Progenitor cell of endocrine pancreas (in vitro differentiated cells): ENCODE results near the gene GNS. TPM values are rescaled to one million over a fixed set of nuclear protein-coding genes. Genes with fewer than 3 reads are reported as not detected.
A peak's percentile ranks its signal among the peaks of the same experiment; 100 is the strongest.
"Not testable (repeated sequence)": the region's sequence is repeated elsewhere in the genome, so short reads cannot be mapped to it uniquely, and the experiment has no call there.

Experiments
- DNase-seq: peaks from one replicate; pipeline ENCODE4 v3.0.0; 2021; ENCODE audit warnings: low spot score; ENCODE audit not compliant: unreplicated experiment
- H3K27ac Mint-ChIP-seq: 2 replicates; pipeline ENCODE4 v1.8.0; 2021; ENCODE audit warnings: mild to moderate bottlenecking, moderate library complexity, mixed read lengths
- H3K27me3 Mint-ChIP-seq: 2 replicates; pipeline ENCODE4 v1.8.0; 2021; ENCODE audit warnings: mixed read lengths
- H3K36me3 Mint-ChIP-seq: 2 replicates; pipeline ENCODE4 v1.8.0; 2022; ENCODE audit warnings: mixed read lengths; ENCODE audit not compliant: insufficient read depth
- H3K4me1 Mint-ChIP-seq: 2 replicates; pipeline ENCODE4 v1.8.0; 2021; ENCODE audit warnings: low read depth, mixed read lengths
- H3K4me3 Mint-ChIP-seq: 2 replicates; pipeline ENCODE4 v1.8.0; 2021; ENCODE audit warnings: low read depth, mild to moderate bottlenecking, moderate library complexity, mixed read lengths
- H3K9me3 Mint-ChIP-seq: 2 replicates; pipeline ENCODE4 v1.8.0; 2021; ENCODE audit warnings: low read depth, mixed read lengths
- CTCF ChIP-seq: fragments of 200-600 bp; sonication (generic); IDR thresholded peaks from one replicate; pipeline ENCODE4 v1.5.0; 2021; ENCODE audit warnings: antibody characterized with exemption, mild to moderate bottlenecking; ENCODE audit not compliant: unreplicated experiment
- total RNA-seq: library from RNA; stranded (reverse); gene quantifications from 2 replicates; pipeline ENCODE4 v1.2.1, GENCODE V29; 2021

Gene GNS
- total RNA-seq, 1 donor from 2014 or later, result 78.8 TPM

GRCh38 chr12:64779354-64779974, 20.3 kb upstream of the GNS start:
- no peak for TF ChIP-seq CTCF

GRCh38 chr12:64775147-64775736, 16.0 kb upstream of the GNS start:
- not testable (repeated sequence) for DNase-seq, H3K36me3 Mint-ChIP-seq, H3K4me3 Mint-ChIP-seq, H3K4me1 Mint-ChIP-seq, H3K27ac Mint-ChIP-seq
- Mint-ChIP-seq H3K9me3 (peaks cover 31% of the 10 kb centered on the region), H3K27me3 (peaks cover 36% of the 10 kb centered on the region)

More at GRCh38 chr12:64779354-64779974, 20.3 kb upstream of the GNS start:
- peak overlapping the region; percentile 68 for H3K4me3 Mint-ChIP-seq
- H3K27me3 Mint-ChIP-seq, result peaks cover 63% of the 10 kb centered on the region
- H3K4me1 Mint-ChIP-seq, result peaks cover 11% of the 10 kb centered on the region
- peaks cover 22% of the 10 kb centered on the region for H3K9me3 Mint-ChIP-seq
- H3K36me3 Mint-ChIP-seq, result peaks cover 4% of the 10 kb centered on the region
- DNase-seq, result no peak
- no peak overlapping the region for H3K27ac Mint-ChIP-seq

GRCh38 chr12:64773386-64773785, 14.2 kb upstream of the GNS start:
- Mint-ChIP-seq H3K27me3 (peaks cover 19% of the 10 kb centered on the region), H3K36me3 (peaks cover 4% of the 10 kb centered on the region), H3K4me1 (peaks cover 2% of the 10 kb centered on the region), H3K4me3 (no peak overlapping the region), H3K9me3 (peaks cover 31% of the 10 kb centered on the region), H3K27ac (no peak overlapping the region)
- TF ChIP-seq CTCF, result no peak
- no peak for DNase-seq

- no peak for DNase-seq
- peaks cover 3% of the 10 kb centered on the region for H3K9me3 Mint-ChIP-seq
- no peak overlapping the region for H3K4me3 Mint-ChIP-seq
- no peaks in the 10 kb centered on the region for H3K4me1 Mint-ChIP-seq
- no peak for TF ChIP-seq CTCF
- no peaks in the 10 kb centered on the region for H3K36me3 Mint-ChIP-seq
- peaks cover 3% of the 10 kb centered on the region for H3K27me3 Mint-ChIP-seq
- no peak overlapping the region for H3K27ac Mint-ChIP-seq
These were observed 8.3 kb upstream of the GNS start for GRCh38 chr12:64767495-64767894.

GRCh38 chr12:64760808-64761573, 1.8 kb upstream of the GNS start:
- H3K4me3 Mint-ChIP-seq, result no peak overlapping the region
- no peaks in the 10 kb centered on the region for H3K27me3 Mint-ChIP-seq

More at GRCh38 chr12:64760808-64761573, 1.8 kb upstream of the GNS start:
- Mint-ChIP-seq H3K4me1 (peaks cover 12% of the 10 kb centered on the region), H3K36me3 (no peaks in the 10 kb centered on the region), H3K27ac (no peak overlapping the region), H3K9me3 (no peaks in the 10 kb centered on the region)
- TF ChIP-seq CTCF, result no peak
- no peak for DNase-seq
